H1 (cell line): ENCODE results near the gene TIMM9. TPM values are rescaled to one million over a fixed set of nuclear protein-coding genes. Genes with fewer than 3 reads are reported as not detected.

ENCODE experiments used
- CTCF ChIA-PET: fragments of 300-600 bp; sonication (Branson Sonifier 250); formaldehyde crosslinking; loops from one replicate; lab custom pipeline; 2021; ENCODE audit not compliant: partially characterized antibody; lab: Charles Lee
- POLR2A ChIA-PET: fragments of 300-600 bp; sonication (Branson Sonifier 250); formaldehyde crosslinking; loops from one replicate; lab custom pipeline; 2021; ENCODE audit warnings: inconsistent platforms; ENCODE audit not compliant: partially characterized antibody; lab: Charles Lee
- DNase-seq, 2 experiments: peaks; one replicate each; pipeline versions ENCODE4 v3.0.0 to v3.0.0-alpha.2; 2010 to 2022; ENCODE audit warnings: low spot score in 2 of 2, low read depth in 1 of 2, mixed read lengths in 1 of 2
- FAIRE-seq: peaks from 2 replicates; lab custom pipeline; 2011; peaks lifted over from hg19 to GRCh38; lab: Jason Lieb, UNC
- H2AFZ ChIP-seq: 2 replicates; pipeline ENCODE4 v1.8.1; 2012; ENCODE audit warnings: low read length, inconsistent platforms
- H2AK5ac ChIP-seq: 2 replicates; pipeline ENCODE4 v1.6.1; 2013; ENCODE audit warnings: low read depth, low read length
- H2BK120ac ChIP-seq: replicated peaks from 2 replicates; pipeline ENCODE3; 2013; ENCODE audit warnings: low read depth, low read length, inconsistent platforms
- H2BK12ac ChIP-seq: 2 replicates; pipeline ENCODE4 v1.6.1; 2013; ENCODE audit warnings: low read depth, low read length
- H2BK15ac ChIP-seq: 2 replicates; pipeline ENCODE4 v1.6.1; 2013; ENCODE audit warnings: low read length
- H2BK20ac ChIP-seq: 2 replicates; pipeline ENCODE4 v1.6.1; 2013; ENCODE audit warnings: low read length
- H2BK5ac ChIP-seq: 2 replicates; pipeline ENCODE4 v1.6.1; 2013; ENCODE audit warnings: low read depth, low read length
- H3K14ac ChIP-seq: 2 replicates; pipeline ENCODE4 v1.6.1; 2013; ENCODE audit warnings: inconsistent platforms; ENCODE audit not compliant: insufficient read length
- H3K18ac ChIP-seq: 2 replicates; pipeline ENCODE4 v1.6.1; 2013; ENCODE audit warnings: low read length; ENCODE audit errors: extremely low read depth
- H3K23ac ChIP-seq: 2 replicates; pipeline ENCODE4 v1.6.1; 2013; ENCODE audit warnings: inconsistent platforms; ENCODE audit not compliant: insufficient read length
- H3K23me2 ChIP-seq: 2 replicates; pipeline ENCODE4 v1.6.1; 2013; ENCODE audit warnings: low read depth, low read length
- H3K27ac ChIP-seq: 2 replicates; pipeline ENCODE4 v1.6.1; 2011; ENCODE audit warnings: low read depth, low read length, inconsistent platforms
- H3K27me3 ChIP-seq, 4 experiments: replicated peaks in 1 of 4; 1 replicate in 1 of 4; 2 replicates in 3 of 4; pipeline versions ENCODE4 v1.6.1 to v1.8.1; 2011 to 2013; ENCODE audit warnings: low read length in 3 of 4, mild to moderate bottlenecking in 3 of 4, inconsistent platforms in 2 of 4, mixed read lengths in 2 of 4, moderate library complexity in 1 of 4; ENCODE audit not compliant: control insufficient read depth in 3 of 4, insufficient read depth in 3 of 4; ENCODE audit errors: extremely low read depth in 1 of 4
- H3K36me3 ChIP-seq, 4 experiments: 2 replicates each; pipeline versions ENCODE4 v1.6.1 to v1.8.1; 2011 to 2013; ENCODE audit warnings: mild to moderate bottlenecking in 4 of 4, low read length in 3 of 4, moderate library complexity in 2 of 4, control low read depth in 1 of 4, inconsistent platforms in 1 of 4; ENCODE audit not compliant: insufficient read depth in 4 of 4, control insufficient read depth in 2 of 4
- H3K4ac ChIP-seq: replicated peaks from 2 replicates; pipeline ENCODE3; 2013; ENCODE audit warnings: low read length, low read depth, mixed read lengths, inconsistent platforms; ENCODE audit not compliant: insufficient read length
- H3K4me1 ChIP-seq, 4 experiments: replicated peaks in 1 of 4; 1 replicate in 1 of 4; 2 replicates in 3 of 4; pipeline versions ENCODE4 v1.6.1 to v1.8.1; 2011 to 2013; ENCODE audit warnings: low read length in 3 of 4, inconsistent platforms in 2 of 4, mixed read lengths in 1 of 4; ENCODE audit not compliant: insufficient read depth in 4 of 4, control insufficient read depth in 3 of 4
- H3K4me2 ChIP-seq, 2 experiments: 2 replicates each; pipeline versions ENCODE4 v1.6.1 to v1.8.1; 2011 to 2013; ENCODE audit warnings: low read depth in 2 of 2, low read length in 2 of 2, control low read depth in 1 of 2, inconsistent platforms in 1 of 2, mild to moderate bottlenecking in 1 of 2; ENCODE audit not compliant: insufficient read depth in 1 of 2
- H3K4me3 ChIP-seq, 4 experiments: fragments of 200-600, 300-600 bp in 1 of 4; sonication (generic), shearing (Covaris generic), sonication (Bioruptor Twin) in 1 of 4; 2 replicates each; pipeline versions ENCODE4 v1.5.1 to v1.8.1; 2011 to 2016; ENCODE audit warnings: low read length in 4 of 4, low read depth in 3 of 4, control low read depth in 2 of 4, inconsistent platforms in 2 of 4, mild to moderate bottlenecking in 2 of 4, mixed read lengths in 1 of 4, moderate library complexity in 1 of 4; ENCODE audit not compliant: insufficient read depth in 2 of 4; ENCODE audit errors: extremely low read depth in 1 of 4
- H3K56ac ChIP-seq: replicated peaks from 2 replicates; pipeline ENCODE3; 2013; ENCODE audit warnings: low read depth, mild to moderate bottlenecking, mixed read lengths, low read length, inconsistent platforms; ENCODE audit not compliant: insufficient read length
- H3K79me1 ChIP-seq: 2 replicates; pipeline ENCODE4 v1.6.1; 2013; ENCODE audit warnings: low read depth, low read length, control low read depth
- H3K79me2 ChIP-seq, 2 experiments: 2 replicates each; pipeline versions ENCODE4 v1.6.1 to v1.8.1; 2012 to 2013; ENCODE audit warnings: low read length in 2 of 2, mild to moderate bottlenecking in 2 of 2, inconsistent platforms in 1 of 2; ENCODE audit not compliant: insufficient read depth in 2 of 2, control insufficient read depth in 1 of 2
- H3K9ac ChIP-seq, 4 experiments: replicated peaks in 1 of 4; 1 replicate in 1 of 4; 2 replicates in 3 of 4; pipeline versions ENCODE4 v1.6.1 to v1.8.1; 2011 to 2013; ENCODE audit warnings: low read depth in 3 of 4, low read length in 3 of 4, control low read depth in 2 of 4, mild to moderate bottlenecking in 2 of 4, moderate library complexity in 2 of 4, inconsistent platforms in 1 of 4; ENCODE audit errors: extremely low read depth in 1 of 4
- H3K9me3 ChIP-seq, 2 experiments: 2 replicates each; pipeline versions ENCODE4 v1.6.1 to v1.8.1; 2012 to 2013; ENCODE audit warnings: mild to moderate bottlenecking in 2 of 2, moderate library complexity in 2 of 2, control low read depth in 1 of 2, inconsistent platforms in 1 of 2, low read depth in 1 of 2, low read length in 1 of 2, mixed read lengths in 1 of 2; ENCODE audit not compliant: insufficient read depth in 2 of 2
- H4K20me1 ChIP-seq, 2 experiments: replicated peaks in 1 of 2; 2 replicates each; pipeline versions ENCODE3 to v1.8.1; 2011 to 2013; ENCODE audit warnings: inconsistent platforms in 2 of 2, low read length in 2 of 2, mild to moderate bottlenecking in 1 of 2; ENCODE audit not compliant: insufficient read depth in 2 of 2, control insufficient read depth in 1 of 2
- H4K5ac ChIP-seq: 2 replicates; pipeline ENCODE4 v1.6.1; 2013; ENCODE audit warnings: low read length, low read depth, mixed read lengths, inconsistent platforms; ENCODE audit not compliant: insufficient read length
- H4K8ac ChIP-seq: 2 replicates; pipeline ENCODE4 v1.8.0; 2013; ENCODE audit warnings: mild to moderate bottlenecking, moderate library complexity, low read length, inconsistent platforms; ENCODE audit not compliant: insufficient read depth; ENCODE audit errors: extremely low read depth
- H4K91ac ChIP-seq: replicated peaks from 2 replicates; pipeline ENCODE3; 2013; ENCODE audit warnings: low read length, mixed read lengths, inconsistent platforms; ENCODE audit not compliant: insufficient read length
- BCL11A ChIP-seq, 2 experiments: IDR thresholded peaks; one replicate each; pipeline ENCODE4 v1.6.1; 2011; ENCODE audit warnings: low read depth in 2 of 2, low read length in 2 of 2, mild to moderate bottlenecking in 2 of 2
- CREB1 ChIP-seq: IDR thresholded peaks from 2 replicates; pipeline ENCODE4 v1.6.1; 2012; ENCODE audit warnings: inconsistent platforms
- CTBP2 ChIP-seq: IDR thresholded peaks from 2 replicates; pipeline ENCODE4 v1.7.0; 2011; ENCODE audit warnings: borderline replicate concordance, mild to moderate bottlenecking, moderate library complexity, mixed read lengths, low read length; ENCODE audit not compliant: insufficient read depth, insufficient read length
- EZH2 ChIP-seq: fragments of 200-600 bp; sonication (generic); IDR thresholded peaks from 2 replicates; pipeline ENCODE4 v1.7.1; 2012; ENCODE audit warnings: low read depth, mild to moderate bottlenecking, moderate library complexity, low read length, inconsistent platforms; ENCODE audit not compliant: severe bottlenecking
- GABPA ChIP-seq: IDR thresholded peaks from 2 replicates; pipeline ENCODE4 v1.6.1; 2011; ENCODE audit warnings: mild to moderate bottlenecking, low read length, moderate library complexity, borderline replicate concordance; ENCODE audit not compliant: insufficient read depth
- JUN ChIP-seq: IDR thresholded peaks from 2 replicates; pipeline ENCODE4 v1.6.1; 2011; ENCODE audit warnings: low read depth, mild to moderate bottlenecking, improper control_type of control experiment, low read length
- JUND ChIP-seq: IDR thresholded peaks from 2 replicates; pipeline ENCODE4 v1.6.1; 2011; ENCODE audit warnings: mild to moderate bottlenecking, improper control_type of control experiment, low read length
- NANOG ChIP-seq: IDR thresholded peaks from 2 replicates; pipeline ENCODE4 v1.6.1; 2011; ENCODE audit warnings: low read length, low read depth, mild to moderate bottlenecking, inconsistent platforms; ENCODE audit not compliant: insufficient read depth, poor library complexity, severe bottlenecking
- RAD21 ChIP-seq, 2 experiments: IDR thresholded peaks in 1 of 2; conservative IDR thresholded peaks in 1 of 2; 2 replicates each; pipeline ENCODE4 v1.6.1; 2011; ENCODE audit warnings: low read depth in 2 of 2, low read length in 2 of 2, improper control_type of control experiment in 1 of 2, inconsistent platforms in 1 of 2, mild to moderate bottlenecking in 1 of 2, moderate library complexity in 1 of 2
- TBP ChIP-seq: IDR thresholded peaks from 2 replicates; pipeline ENCODE4 v1.6.1; 2011; ENCODE audit warnings: low read depth, low read length, improper control_type of control experiment
- WGBS, 2 experiments: shearing (Covaris generic) in 1 of 2; methylation state at CpG; one replicate each; pipeline versions ENCODE4 v1.1.6 to v1.1.7; 2013 to 2015; ENCODE audit warnings: low lambda C conversion rate in 2 of 2, mixed read lengths in 2 of 2, inconsistent platforms in 1 of 2, low coverage in 1 of 2, missing lambda C conversion rate in 1 of 2; ENCODE audit not compliant: insufficient replicate concordance in 2 of 2, insufficient coverage in 1 of 2, insufficient read length in 1 of 2; ENCODE audit errors: extremely low coverage in 1 of 2, missing lambda C conversion rate in 1 of 2; 5-methylcytosine and 5-hydroxymethylcytosine counted together
- polyA plus RNA-seq, 7 experiments: library from polyadenylated mRNA; depleted of rRNA in 3 of 7; stranded (reverse) in 5 of 7; unstranded in 2 of 7; fragments of >200 nt in 5 of 7; fragments of 200-250 nt in 2 of 7; gene quantifications; 1 replicate in 5 of 7; 2 replicates in 1 of 7; 4 replicates in 1 of 7; pipeline versions ENCODE4 v1.2.1 to v1.2.3, GENCODE V29; 2011 to 2013; ENCODE audit warnings: missing spikeins in 2 of 7, mixed read lengths in 2 of 7
- total RNA-seq: library from RNA; stranded (reverse); fragmentation: NEBNext Ultra II Directional; extraction: Animal tissue kit (Norgen Biotek cat#: 25700); gene quantifications from 2 replicates; pipeline ENCODE4 v1.2.1, GENCODE V29; 2021
- TF ChIP-seq, protein P1 (sequence below): IDR thresholded peaks from 2 replicates; pipeline ENCODE4 v1.6.1; 2012; ENCODE audit warnings: low read length, inconsistent platforms

The TIMM9 gene
- total and polyA plus RNA-seq, 2 of the 8 experiments (the other 6 are each of a cell fraction or from before 2014, with no cell fraction given), result 24.0 to 52.2 TPM

GRCh38 chr14:58408681-58409215 lies 18.6 kb downstream of the TIMM9 start:
- Histone ChIP-seq H3K23me2 (no peaks in the 10 kb centered on the region), H3K18ac (no peak overlapping the region), H3K56ac (no peak overlapping the region), H3K4ac (no peak overlapping the region), H2AK5ac (no peak overlapping the region), H3K27ac (no peak overlapping the region), H4K91ac (no peak overlapping the region), H3K23ac (no peak overlapping the region), H3K9me3 (no peaks in the 10 kb centered on the region), H4K5ac (no peak overlapping the region), H3K79me1 (no peaks in the 10 kb centered on the region), H4K20me1 (no peaks in the 10 kb centered on the region), H3K4me3 (no peak overlapping the region), H3K4me2 (no peak overlapping the region), H2BK5ac (no peak overlapping the region), H2BK12ac (no peak overlapping the region), H3K79me2 (no peaks in the 10 kb centered on the region), H4K8ac (no peak overlapping the region), H3K9ac (no peak overlapping the region), H3K36me3 (peaks cover 8 to 36% (median 23%) of the 10 kb centered on the region in 4 experiments; a peak in 6 of 8 replicates), H3K4me1 (no peaks in the 10 kb centered on the region), H2BK120ac (no peak overlapping the region), H2BK15ac (no peak overlapping the region), H2AFZ (no peak overlapping the region), H3K27me3 (no peaks in the 10 kb centered on the region), H2BK20ac (no peak overlapping the region), H3K14ac (no peak overlapping the region)
- 94% methylated on average over 3 of the region's 3 CpGs; no CpG with 5 or more reads in 1 of the 2 experiments for WGBS, 2 experiments
- ChIA-PET POLR2A (interaction anchor here (1.1 to 1.3 kb wide), 2 partner anchors 19 to 98 kb away, joined by 3 read pairs; partner anchors contain the start of genes KIAA0586 and TIMM9), CTCF (interaction anchor here (0.6 to 1.0 kb wide), 2 partner anchors 22 to 79 kb away, joined by 3 read pairs; no protein-coding TSS in a partner anchor)
- FAIRE-seq (no peak), DNase-seq (no peak)
- TF ChIP-seq BCL11A (IDR thresholded peaks at IDR 0.05; ENCODE audit: low read depth in 2 of 2, low read length in 2 of 2), result no peak
- TF ChIP-seq NANOG, result no peak
- no peak for TF ChIP-seq TBP
- TF ChIP-seq JUND, result no peak
- no peak for TF ChIP-seq CREB1
- no peak for TF ChIP-seq CTBP2
- TF ChIP-seq RAD21 (IDR thresholded peaks at IDR 0.05 in 1 of 2, conservative IDR thresholded peaks at IDR 0.05 in 1 of 2; ENCODE audit: low read depth in 2 of 2, low read length in 2 of 2), result no peak
- TF ChIP-seq, protein P1, sequence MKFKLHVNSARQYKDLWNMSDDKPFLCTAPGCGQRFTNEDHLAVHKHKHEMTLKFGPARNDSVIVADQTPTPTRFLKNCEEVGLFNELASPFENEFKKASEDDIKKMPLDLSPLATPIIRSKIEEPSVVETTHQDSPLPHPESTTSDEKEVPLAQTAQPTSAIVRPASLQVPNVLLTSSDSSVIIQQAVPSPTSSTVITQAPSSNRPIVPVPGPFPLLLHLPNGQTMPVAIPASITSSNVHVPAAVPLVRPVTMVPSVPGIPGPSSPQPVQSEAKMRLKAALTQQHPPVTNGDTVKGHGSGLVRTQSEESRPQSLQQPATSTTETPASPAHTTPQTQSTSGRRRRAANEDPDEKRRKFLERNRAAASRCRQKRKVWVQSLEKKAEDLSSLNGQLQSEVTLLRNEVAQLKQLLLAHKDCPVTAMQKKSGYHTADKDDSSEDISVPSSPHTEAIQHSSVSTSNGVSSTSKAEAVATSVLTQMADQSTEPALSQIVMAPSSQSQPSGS, result no peak
- no peak for TF ChIP-seq EZH2
- TF ChIP-seq JUN, result no peak
- TF ChIP-seq GABPA, result no peak
